Endodermal cell (in vitro differentiated cells): Measurements from ENCODE around the gene LSAMP. TPM values are rescaled to one million over a fixed set of nuclear protein-coding genes. Genes with fewer than 3 reads are reported as not detected.

ENCODE experiments used
- DNase-seq: peaks from one replicate; pipeline ENCODE4 v3.0.0-alpha.2; 2017
- H3K27ac ChIP-seq: 2 replicates; pipeline ENCODE4 v1.5.1; 2013; ENCODE audit warnings: mild to moderate bottlenecking, low read depth, low read length, moderate library complexity
- H3K27me3 ChIP-seq: 2 replicates; pipeline ENCODE4 v1.6.1; 2013; ENCODE audit warnings: mild to moderate bottlenecking, low read length, moderate library complexity; ENCODE audit not compliant: insufficient read depth, control insufficient read depth, poor library complexity, severe bottlenecking
- H3K36me3 ChIP-seq: 2 replicates; pipeline ENCODE4 v1.7.0; 2013; ENCODE audit warnings: mild to moderate bottlenecking, low read length, moderate library complexity; ENCODE audit not compliant: control insufficient read depth, insufficient read depth
- H3K4me1 ChIP-seq: one replicate; pipeline ENCODE4 v1.7.0; 2013; ENCODE audit warnings: low read length; ENCODE audit not compliant: control insufficient read depth, insufficient read depth
- H3K4me3 ChIP-seq: 2 replicates; pipeline ENCODE4 v1.5.1; 2013; ENCODE audit warnings: mild to moderate bottlenecking, low read length, moderate library complexity
- H3K9ac ChIP-seq: 2 replicates; pipeline ENCODE4 v1.6.1; 2013; ENCODE audit warnings: mild to moderate bottlenecking, low read length, moderate library complexity; ENCODE audit not compliant: poor library complexity, severe bottlenecking; ENCODE audit errors: extremely low read depth
- H3K9me3 ChIP-seq: 2 replicates; pipeline ENCODE4 v1.6.1; 2013; ENCODE audit warnings: mild to moderate bottlenecking, low read length, moderate library complexity; ENCODE audit not compliant: control insufficient read depth
- H3K27ac Mint-ChIP-seq: 2 replicates; pipeline ENCODE4 v1.8.0; 2020; ENCODE audit warnings: mixed read lengths
- H3K27me3 Mint-ChIP-seq: 2 replicates; pipeline ENCODE4 v1.8.0; 2021; ENCODE audit warnings: mild to moderate bottlenecking, mixed read lengths; ENCODE audit not compliant: insufficient read depth
- H3K36me3 Mint-ChIP-seq: 2 replicates; pipeline ENCODE4 v1.8.0; 2020; ENCODE audit warnings: low read depth, mixed read lengths
- H3K4me1 Mint-ChIP-seq: 2 replicates; pipeline ENCODE4 v1.8.0; 2020; ENCODE audit warnings: mixed read lengths
- H3K4me3 Mint-ChIP-seq: 2 replicates; pipeline ENCODE4 v1.8.0; 2020; ENCODE audit warnings: mild to moderate bottlenecking, moderate library complexity, mixed read lengths
- H3K9me3 Mint-ChIP-seq: 2 replicates; pipeline ENCODE4 v1.8.0; 2020; ENCODE audit warnings: mild to moderate bottlenecking, mixed read lengths
- CTCF ChIP-seq: fragments of 200-600 bp; sonication (generic); conservative IDR thresholded peaks from 2 replicates; pipeline ENCODE4 v1.5.0; 2021; ENCODE audit warnings: antibody characterized with exemption, mild to moderate bottlenecking
- WGBS, 2 experiments: methylation state at CpG; one replicate each; pipeline versions ENCODE4 v1.1.5 to v1.1.7; 2013; ENCODE audit warnings: missing lambda C conversion rate in 2 of 2, mixed read lengths in 1 of 2; ENCODE audit not compliant: insufficient coverage in 1 of 2, insufficient read length in 1 of 2; 5-methylcytosine and 5-hydroxymethylcytosine counted together
- total RNA-seq, 2 donors: library from RNA; stranded (reverse); fragmentation: NEBNext Ultra II Directional in 1 of 2; extraction: Animal tissue kit (Norgen Biotek cat#: 25700) in 1 of 2; gene quantifications; 2 replicates in 1 of 2; 3 replicates in 1 of 2; pipeline ENCODE4 v1.2.1, GENCODE V29; 2021

LSAMP gene
- total RNA-seq, 2 donors from 2014 or later, result 4.4 to 10.2 TPM

GRCh38 chr3:116129187-116129946, 315.9 kb downstream of the LSAMP start:
- 92 to 100% methylated on average over 1 to 5 of the region's 5 CpGs for WGBS, 2 experiments
- Histone ChIP-seq H3K4me1 (no peaks in the 10 kb centered on the region), H3K27me3 (no peaks in the 10 kb centered on the region), H3K36me3 (no peaks in the 10 kb centered on the region), H3K9me3 (no peaks in the 10 kb centered on the region), H3K4me3 (no peak overlapping the region), H3K9ac (no peak overlapping the region), H3K27ac (no peak overlapping the region)
- peaks cover 4% of the 10 kb centered on the region for H3K4me1 Mint-ChIP-seq
- H3K27me3 Mint-ChIP-seq, result no peaks in the 10 kb centered on the region
- H3K4me3 Mint-ChIP-seq, result no peak overlapping the region
- H3K36me3 Mint-ChIP-seq, result no peaks in the 10 kb centered on the region
- DNase-seq, result no peak
- H3K9me3 Mint-ChIP-seq, result no peaks in the 10 kb centered on the region
- H3K27ac Mint-ChIP-seq, result no peak overlapping the region
- no peak for TF ChIP-seq CTCF

GRCh38 chr3:116127464-116127863, 317.8 kb downstream of the LSAMP start:
- H3K27ac Mint-ChIP-seq, result no peak overlapping the region
- no peak for TF ChIP-seq CTCF
- 92% methylated on average over 1 of the region's 2 CpGs; no CpG with 5 or more reads in 1 of the 2 experiments for WGBS, 2 experiments
- Histone ChIP-seq H3K4me1 (no peaks in the 10 kb centered on the region), H3K27ac (no peak overlapping the region), H3K27me3 (no peaks in the 10 kb centered on the region), H3K36me3 (no peaks in the 10 kb centered on the region), H3K9me3 (no peaks in the 10 kb centered on the region), H3K9ac (no peak overlapping the region), H3K4me3 (no peak overlapping the region)
- no peaks in the 10 kb centered on the region for H3K9me3 Mint-ChIP-seq
- H3K4me3 Mint-ChIP-seq, result no peak overlapping the region
- DNase-seq, result no peak
- H3K36me3 Mint-ChIP-seq, result no peaks in the 10 kb centered on the region
- no peaks in the 10 kb centered on the region for H3K27me3 Mint-ChIP-seq
- peaks cover 4% of the 10 kb centered on the region for H3K4me1 Mint-ChIP-seq

GRCh38 chr3:116124166-116124565, 321.1 kb downstream of the LSAMP start:
- Histone ChIP-seq H3K9me3 (no peaks in the 10 kb centered on the region), H3K27ac (no peak overlapping the region), H3K4me3 (no peak overlapping the region), H3K27me3 (no peaks in the 10 kb centered on the region), H3K36me3 (no peaks in the 10 kb centered on the region), H3K9ac (no peak overlapping the region), H3K4me1 (no peaks in the 10 kb centered on the region)
- Mint-ChIP-seq H3K4me1 (peaks cover 4% of the 10 kb centered on the region), H3K4me3 (no peak overlapping the region), H3K27ac (no peak overlapping the region), H3K27me3 (no peaks in the 10 kb centered on the region), H3K9me3 (no peaks in the 10 kb centered on the region), H3K36me3 (no peaks in the 10 kb centered on the region)
- no peak for DNase-seq
- no peak for TF ChIP-seq CTCF
